HFFc6 (cell line): ENCODE results near the gene SLC8A1. TPM values are rescaled to one million over a fixed set of nuclear protein-coding genes. Genes with fewer than 3 reads are reported as not detected.
A peak's percentile ranks its signal among the peaks of the same experiment; 100 is the strongest.

Experiments
- DNase-seq: peaks from one replicate; pipeline ENCODE4 v3.0.0-alpha.2; 2018
- H3K27ac Mint-ChIP-seq: 2 replicates; pipeline ENCODE4 v1.8.0; 2020; ENCODE audit warnings: mild to moderate bottlenecking, mixed read lengths
- H3K27me3 Mint-ChIP-seq: 2 replicates; pipeline ENCODE4 v1.8.0; 2021; ENCODE audit warnings: mild to moderate bottlenecking, moderate library complexity, mixed read lengths; ENCODE audit not compliant: insufficient read depth
- H3K36me3 Mint-ChIP-seq: 2 replicates; pipeline ENCODE4 v1.8.0; 2021; ENCODE audit warnings: low read depth, mixed read lengths
- H3K4me1 Mint-ChIP-seq: 2 replicates; pipeline ENCODE4 v1.8.0; 2020; ENCODE audit warnings: low read depth, mixed read lengths
- H3K4me3 Mint-ChIP-seq: 2 replicates; pipeline ENCODE4 v1.8.0; 2020; ENCODE audit warnings: mild to moderate bottlenecking, moderate library complexity, mixed read lengths
- H3K9me3 Mint-ChIP-seq: 2 replicates; pipeline ENCODE4 v1.8.0; 2020; ENCODE audit warnings: mild to moderate bottlenecking, mixed read lengths
- CTCF ChIP-seq: fragments of 200-600 bp; sonication (generic); IDR thresholded peaks from 2 replicates; pipeline ENCODE4 v1.5.0; 2021; ENCODE audit warnings: antibody characterized with exemption, mild to moderate bottlenecking
- total RNA-seq, 6 experiments: library from RNA; stranded (reverse); fragmentation: NEBNext Ultra II Directional; extraction: Animal tissue kit (Norgen Biotek cat#: 25700); gene quantifications; 2 replicates in 1 of 6; 3 replicates in 5 of 6; pipeline ENCODE4 v1.2.3, GENCODE V29; 2021

The SLC8A1 gene
- total RNA-seq, 6 experiments from 2014 or later: 71.5 to 96.9 (median 92.2) TPM

- H3K4me1 Mint-ChIP-seq: peaks cover 26% of the 10 kb centered on the region
- no peak overlapping the region for H3K27ac Mint-ChIP-seq
Measured at GRCh38 chr2:40258135-40258457, 193.8 kb downstream of the SLC8A1 start.

GRCh38 chr2:40257340-40258134, 194.4 kb downstream of the SLC8A1 start:
- TF ChIP-seq CTCF: no peak
- Mint-ChIP-seq H3K27me3 (no peaks in the 10 kb centered on the region), H3K9me3 (no peaks in the 10 kb centered on the region), H3K4me3 (no peak overlapping the region), H3K27ac (no peak overlapping the region), H3K4me1 (peaks cover 26% of the 10 kb centered on the region), H3K36me3 (peaks cover 4% of the 10 kb centered on the region; the same call in 1 of the 2 replicates)
- DNase-seq: no peak

More at GRCh38 chr2:40258135-40258457, 193.8 kb downstream of the SLC8A1 start:
- no peaks in the 10 kb centered on the region for H3K9me3 Mint-ChIP-seq
- DNase-seq: no peak
- H3K36me3 Mint-ChIP-seq: peaks cover 4% of the 10 kb centered on the region; the same call in 1 of the 2 replicates
- no peaks in the 10 kb centered on the region for H3K27me3 Mint-ChIP-seq
- no peak overlapping the region for H3K4me3 Mint-ChIP-seq
- TF ChIP-seq CTCF: no peak

- peaks cover 26% of the 10 kb centered on the region for H3K4me1 Mint-ChIP-seq
- H3K4me3 Mint-ChIP-seq: no peak overlapping the region
- no peak overlapping the region for H3K27ac Mint-ChIP-seq
- no peaks in the 10 kb centered on the region; the same call in 1 of the 2 replicates for H3K27me3 Mint-ChIP-seq
- peaks cover 4% of the 10 kb centered on the region; the same call in 1 of the 2 replicates for H3K36me3 Mint-ChIP-seq
- no peaks in the 10 kb centered on the region for H3K9me3 Mint-ChIP-seq
- DNase-seq: no peak
- peak; percentile 55 for TF ChIP-seq CTCF
Measured at GRCh38 chr2:40256649-40257048, 195.2 kb downstream of the SLC8A1 start.

- Mint-ChIP-seq H3K9me3 (no peaks in the 10 kb centered on the region), H3K27ac (no peak overlapping the region), H3K4me3 (no peak overlapping the region), H3K4me1 (peaks cover 21% of the 10 kb centered on the region), H3K27me3 (no peaks in the 10 kb centered on the region; the same call in 1 of the 2 replicates), H3K36me3 (no peaks in the 10 kb centered on the region; the same call in 1 of the 2 replicates)
- TF ChIP-seq CTCF: no peak
- DNase-seq: no peak
Measured at GRCh38 chr2:40256008-40256407, 195.9 kb downstream of the SLC8A1 start.

- DNase-seq: no peak
- no peak overlapping the region for H3K4me3 Mint-ChIP-seq
Measured at GRCh38 chr2:40255103-40255502, 196.8 kb downstream of the SLC8A1 start.

More at GRCh38 chr2:40255103-40255502, 196.8 kb downstream of the SLC8A1 start:
- Mint-ChIP-seq H3K27me3 (no peaks in the 10 kb centered on the region; the same call in 1 of the 2 replicates), H3K9me3 (no peaks in the 10 kb centered on the region), H3K4me1 (peaks cover 17% of the 10 kb centered on the region), H3K27ac (no peak overlapping the region), H3K36me3 (no peaks in the 10 kb centered on the region)
- TF ChIP-seq CTCF: no peak
